Measurements from ENCODE around the gene CAMK2G.

GRCh38 chr10:73872190-73872710 lies 2.1 kb downstream of the CAMK2G start:
- TF ChIP-seq, protein P1, sequence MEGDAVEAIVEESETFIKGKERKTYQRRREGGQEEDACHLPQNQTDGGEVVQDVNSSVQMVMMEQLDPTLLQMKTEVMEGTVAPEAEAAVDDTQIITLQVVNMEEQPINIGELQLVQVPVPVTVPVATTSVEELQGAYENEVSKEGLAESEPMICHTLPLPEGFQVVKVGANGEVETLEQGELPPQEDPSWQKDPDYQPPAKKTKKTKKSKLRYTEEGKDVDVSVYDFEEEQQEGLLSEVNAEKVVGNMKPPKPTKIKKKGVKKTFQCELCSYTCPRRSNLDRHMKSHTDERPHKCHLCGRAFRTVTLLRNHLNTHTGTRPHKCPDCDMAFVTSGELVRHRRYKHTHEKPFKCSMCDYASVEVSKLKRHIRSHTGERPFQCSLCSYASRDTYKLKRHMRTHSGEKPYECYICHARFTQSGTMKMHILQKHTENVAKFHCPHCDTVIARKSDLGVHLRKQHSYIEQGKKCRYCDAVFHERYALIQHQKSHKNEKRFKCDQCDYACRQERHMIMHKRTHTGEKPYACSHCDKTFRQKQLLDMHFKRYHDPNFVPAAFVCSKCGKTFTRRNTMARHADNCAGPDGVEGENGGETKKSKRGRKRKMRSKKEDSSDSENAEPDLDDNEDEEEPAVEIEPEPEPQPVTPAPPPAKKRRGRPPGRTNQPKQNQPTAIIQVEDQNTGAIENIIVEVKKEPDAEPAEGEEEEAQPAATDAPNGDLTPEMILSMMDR (IDR thresholded peaks at IDR 0.05 in 4 of 5, conservative IDR thresholded peaks at IDR 0.05 in 1 of 5): no peak
- TF ChIP-seq POLR2A (IDR thresholded peaks at IDR 0.05): no peak
